Activated T-helper 17 cell treated with anti-CD3 and anti-CD28 coated beads, Interleukin-2, amount 50 U/mL, for 72 hours (primary cell): Measurements from ENCODE around the gene TRPC1. TPM values are rescaled to one million over a fixed set of nuclear protein-coding genes. Genes with fewer than 3 reads are reported as not detected.
"Not testable (repeated sequence)": the region's sequence is repeated elsewhere in the genome, so short reads cannot be mapped to it uniquely, and the experiment has no call there.

ENCODE experiments used
- ATAC-seq: fragments of 150-1000 bp; cut with Tn5 transposase; replicated peaks from 2 replicates; pipeline ENCODE4 v1.10.0; 2021; ENCODE audit warnings: mild to moderate bottlenecking, moderate library complexity
- H3K27ac Mint-ChIP-seq: one replicate; pipeline ENCODE4 v1.8.0; 2022; ENCODE audit warnings: mixed read lengths
- H3K27me3 Mint-ChIP-seq: one replicate; pipeline ENCODE4 v1.8.0; 2022; ENCODE audit warnings: mixed read lengths
- H3K36me3 Mint-ChIP-seq: one replicate; pipeline ENCODE4 v1.8.0; 2022; ENCODE audit warnings: low read depth, mild to moderate bottlenecking, mixed read lengths
- H3K4me1 Mint-ChIP-seq: one replicate; pipeline ENCODE4 v1.8.0; 2022; ENCODE audit warnings: mixed read lengths
- H3K4me3 Mint-ChIP-seq: one replicate; pipeline ENCODE4 v1.8.0; 2022; ENCODE audit warnings: mild to moderate bottlenecking, mixed read lengths
- H3K9me3 Mint-ChIP-seq: one replicate; pipeline ENCODE4 v1.8.0; 2022; ENCODE audit warnings: mixed read lengths
- total RNA-seq, 2 donors: library from RNA; stranded (reverse); gene quantifications; one replicate each; pipeline ENCODE4 v1.2.3, GENCODE V29; 2022

TRPC1 gene
- 1 to 10 TPM; 3.4 to 8.0 TPM for total RNA-seq

- no peaks in the 10 kb centered on the region for H3K36me3 Mint-ChIP-seq
- ATAC-seq: peak; percentile 95
- no peaks in the 10 kb centered on the region for H3K9me3 Mint-ChIP-seq
- peak within 1 kb of the TSS; percentile 91 for H3K4me3 Mint-ChIP-seq
- no peaks in the 10 kb centered on the region for H3K4me1 Mint-ChIP-seq
- peaks cover 20% of the 10 kb centered on the region for H3K27me3 Mint-ChIP-seq
- H3K27ac Mint-ChIP-seq: peak within 1 kb of the TSS; percentile 78
Measured at GRCh38 chr3:142723968-142724681, at the start of gene TRPC1. Gene TRPC1, plus strand, starts transcription at chr3:142724034. Its CDS starts 526 bp downstream, at chr3:142724560.

GRCh38 chr3:142676151-142676550, 47.7 kb upstream of the TRPC1 start:
- no peaks in the 10 kb centered on the region for H3K4me1 Mint-ChIP-seq
- H3K4me3 Mint-ChIP-seq: no peak overlapping the region
- no peaks in the 10 kb centered on the region for H3K9me3 Mint-ChIP-seq
- no peak overlapping the region for H3K27ac Mint-ChIP-seq
- H3K27me3 Mint-ChIP-seq: no peaks in the 10 kb centered on the region
- H3K36me3 Mint-ChIP-seq: no peaks in the 10 kb centered on the region
- ATAC-seq: no peak

- no peak overlapping the region for H3K4me3 Mint-ChIP-seq
- H3K9me3 Mint-ChIP-seq: no peaks in the 10 kb centered on the region
- H3K4me1 Mint-ChIP-seq: no peaks in the 10 kb centered on the region
- no peak for ATAC-seq
- H3K27me3 Mint-ChIP-seq: no peaks in the 10 kb centered on the region
- no peaks in the 10 kb centered on the region for H3K36me3 Mint-ChIP-seq
- H3K27ac Mint-ChIP-seq: no peak overlapping the region
Measured at GRCh38 chr3:142680710-142681109, 43.1 kb upstream of the TRPC1 start.

- peak; percentile 68 for ATAC-seq
Measured at GRCh38 chr3:142690613-142691012, 33.2 kb upstream of the TRPC1 start.

GRCh38 chr3:142691527-142691926, 32.3 kb upstream of the TRPC1 start:
- no peaks in the 10 kb centered on the region for H3K4me1 Mint-ChIP-seq
- ATAC-seq: no peak
- no peaks in the 10 kb centered on the region for H3K27me3 Mint-ChIP-seq
- H3K36me3 Mint-ChIP-seq: no peaks in the 10 kb centered on the region
- no peak overlapping the region for H3K27ac Mint-ChIP-seq
- no peak overlapping the region for H3K4me3 Mint-ChIP-seq
- no peaks in the 10 kb centered on the region for H3K9me3 Mint-ChIP-seq

More at GRCh38 chr3:142690613-142691012, 33.2 kb upstream of the TRPC1 start:
- no peaks in the 10 kb centered on the region for H3K36me3 Mint-ChIP-seq
- H3K4me1 Mint-ChIP-seq: no peaks in the 10 kb centered on the region
- no peaks in the 10 kb centered on the region for H3K27me3 Mint-ChIP-seq
- H3K27ac Mint-ChIP-seq: no peak overlapping the region
- H3K4me3 Mint-ChIP-seq: no peak overlapping the region
- no peaks in the 10 kb centered on the region for H3K9me3 Mint-ChIP-seq

- H3K27ac Mint-ChIP-seq: no peak overlapping the region
- no peaks in the 10 kb centered on the region for H3K27me3 Mint-ChIP-seq
- H3K9me3 Mint-ChIP-seq: no peaks in the 10 kb centered on the region
- no peaks in the 10 kb centered on the region for H3K4me1 Mint-ChIP-seq
- H3K4me3 Mint-ChIP-seq: no peak overlapping the region
- no peak for ATAC-seq
- H3K36me3 Mint-ChIP-seq: no peaks in the 10 kb centered on the region
Measured at GRCh38 chr3:142693136-142693853, 30.5 kb upstream of the TRPC1 start.

- Mint-ChIP-seq H3K27me3 (no peaks in the 10 kb centered on the region), H3K36me3 (no peaks in the 10 kb centered on the region), H3K4me1 (no peaks in the 10 kb centered on the region), H3K4me3 (no peak overlapping the region), H3K9me3 (no peaks in the 10 kb centered on the region), H3K27ac (no peak overlapping the region)
- ATAC-seq: no peak
Measured at GRCh38 chr3:142694225-142694624, 29.6 kb upstream of the TRPC1 start.

GRCh38 chr3:142705198-142705597, 18.6 kb upstream of the TRPC1 start:
- peaks cover 7% of the 10 kb centered on the region for H3K27me3 Mint-ChIP-seq
- ATAC-seq: no peak
- no peak overlapping the region for H3K4me3 Mint-ChIP-seq
- peaks cover 6% of the 10 kb centered on the region for H3K4me1 Mint-ChIP-seq
- no peaks in the 10 kb centered on the region for H3K9me3 Mint-ChIP-seq
- no peak overlapping the region for H3K27ac Mint-ChIP-seq
- H3K36me3 Mint-ChIP-seq: no peaks in the 10 kb centered on the region

- no peaks in the 10 kb centered on the region for H3K36me3 Mint-ChIP-seq
- no peak overlapping the region for H3K4me3 Mint-ChIP-seq
- peaks cover 6% of the 10 kb centered on the region for H3K4me1 Mint-ChIP-seq
- ATAC-seq: no peak
- H3K9me3 Mint-ChIP-seq: no peaks in the 10 kb centered on the region
- H3K27me3 Mint-ChIP-seq: peaks cover 7% of the 10 kb centered on the region
- H3K27ac Mint-ChIP-seq: no peak overlapping the region
Measured at GRCh38 chr3:142706321-142707127, 17.3 kb upstream of the TRPC1 start.

- H3K27me3 Mint-ChIP-seq: peaks cover 10% of the 10 kb centered on the region
- H3K4me1 Mint-ChIP-seq: peaks cover 6% of the 10 kb centered on the region
- no peak overlapping the region for H3K27ac Mint-ChIP-seq
- H3K36me3 Mint-ChIP-seq: no peaks in the 10 kb centered on the region
- ATAC-seq: no peak
- no peaks in the 10 kb centered on the region for H3K9me3 Mint-ChIP-seq
- no peak overlapping the region for H3K4me3 Mint-ChIP-seq
Measured at GRCh38 chr3:142709207-142709606, 14.6 kb upstream of the TRPC1 start.

- H3K27me3 Mint-ChIP-seq: peaks cover 15% of the 10 kb centered on the region
- H3K36me3 Mint-ChIP-seq, H3K4me1 Mint-ChIP-seq, H3K4me3 Mint-ChIP-seq, H3K27ac Mint-ChIP-seq, ATAC-seq, H3K9me3 Mint-ChIP-seq: not testable (repeated sequence)
Measured at GRCh38 chr3:142714882-142715281, 9.0 kb upstream of the TRPC1 start.

GRCh38 chr3:142716102-142716501, 7.7 kb upstream of the TRPC1 start:
- Mint-ChIP-seq H3K9me3 (no peaks in the 10 kb centered on the region), H3K27me3 (peaks cover 21% of the 10 kb centered on the region), H3K4me3 (no peak overlapping the region), H3K27ac (no peak overlapping the region), H3K4me1 (no peaks in the 10 kb centered on the region), H3K36me3 (no peaks in the 10 kb centered on the region)
- no peak for ATAC-seq

GRCh38 chr3:142723665-142723967, 218 bp upstream of the TRPC1 start:
- Mint-ChIP-seq H3K9me3 (no peaks in the 10 kb centered on the region), H3K27ac (no peak overlapping the region), H3K36me3 (no peaks in the 10 kb centered on the region), H3K4me3 (peak overlapping the region; percentile 91), H3K27me3 (peaks cover 20% of the 10 kb centered on the region), H3K4me1 (no peaks in the 10 kb centered on the region)
- no peak for ATAC-seq

GRCh38 chr3:142724682-142725356, 985 bp downstream of the TRPC1 start:
- no peaks in the 10 kb centered on the region for H3K9me3 Mint-ChIP-seq
- peaks cover 16% of the 10 kb centered on the region for H3K27me3 Mint-ChIP-seq
- peak overlapping the region; percentile 78 for H3K27ac Mint-ChIP-seq
- H3K36me3 Mint-ChIP-seq: no peaks in the 10 kb centered on the region
- H3K4me3 Mint-ChIP-seq: peak overlapping the region; percentile 91
- no peaks in the 10 kb centered on the region for H3K4me1 Mint-ChIP-seq
- peak; percentile 33 for ATAC-seq
